Measurements from ENCODE around the gene NCKAP5L.

Gene NCKAP5L

GRCh38 chr12:49821373-49822287 lies 6.6 kb downstream of the NCKAP5L start:
- no peak for TF ChIP-seq CTCF (conservative IDR thresholded peaks at IDR 0.05; ENCODE audit: low read length)
- no peak overlapping the region for H3K4me3 ChIP-seq (ENCODE audit: low read length)
- no peak for DNase-seq (ENCODE audit: low read depth)

- TF ChIP-seq CTCF (conservative IDR thresholded peaks at IDR 0.05; ENCODE audit: low read length) = no peak
- no peak for DNase-seq (ENCODE audit: low read depth)
These were observed 8.4 kb downstream of the NCKAP5L start for GRCh38 chr12:49819786-49820185.

GRCh38 chr12:49818241-49818895 lies 9.8 kb downstream of the NCKAP5L start:
- DNase-seq (ENCODE audit: low read depth) = no peak
- H3K4me3 ChIP-seq (ENCODE audit: low read length) = no peak overlapping the region
- TF ChIP-seq CTCF (conservative IDR thresholded peaks at IDR 0.05; ENCODE audit: low read length) = no peak

More at GRCh38 chr12:49819786-49820185, 8.4 kb downstream of the NCKAP5L start:
- H3K4me3 ChIP-seq (ENCODE audit: low read length) = no peak overlapping the region

GRCh38 chr12:49813131-49813530 lies 15.1 kb downstream of the NCKAP5L start:
- DNase-seq (ENCODE audit: low read depth) = no peak
- H3K4me3 ChIP-seq (ENCODE audit: low read length) = no peak overlapping the region
- TF ChIP-seq CTCF (conservative IDR thresholded peaks at IDR 0.05; ENCODE audit: low read length) = no peak

GRCh38 chr12:49811961-49812401 lies 16.2 kb downstream of the NCKAP5L start:
- H3K4me3 ChIP-seq (ENCODE audit: low read length) = no peak overlapping the region
- no peak for DNase-seq (ENCODE audit: low read depth)
- no peak for TF ChIP-seq CTCF (conservative IDR thresholded peaks at IDR 0.05; ENCODE audit: low read length)

- no peak for DNase-seq (ENCODE audit: low read depth)
- no peak overlapping the region for H3K4me3 ChIP-seq (ENCODE audit: low read length)
- no peak for TF ChIP-seq CTCF (conservative IDR thresholded peaks at IDR 0.05; ENCODE audit: low read length)
These were observed 17.1 kb downstream of the NCKAP5L start for GRCh38 chr12:49811136-49811535.

All from AG10803 (cell line).